ENCODE measurements around the gene PNPLA5. TPM values are rescaled to one million over a fixed set of nuclear protein-coding genes. Genes with fewer than 3 reads are reported as not detected.

Gene PNPLA5
- total RNA-seq, 2 donors from 2014 or later: not detected

DNA sequence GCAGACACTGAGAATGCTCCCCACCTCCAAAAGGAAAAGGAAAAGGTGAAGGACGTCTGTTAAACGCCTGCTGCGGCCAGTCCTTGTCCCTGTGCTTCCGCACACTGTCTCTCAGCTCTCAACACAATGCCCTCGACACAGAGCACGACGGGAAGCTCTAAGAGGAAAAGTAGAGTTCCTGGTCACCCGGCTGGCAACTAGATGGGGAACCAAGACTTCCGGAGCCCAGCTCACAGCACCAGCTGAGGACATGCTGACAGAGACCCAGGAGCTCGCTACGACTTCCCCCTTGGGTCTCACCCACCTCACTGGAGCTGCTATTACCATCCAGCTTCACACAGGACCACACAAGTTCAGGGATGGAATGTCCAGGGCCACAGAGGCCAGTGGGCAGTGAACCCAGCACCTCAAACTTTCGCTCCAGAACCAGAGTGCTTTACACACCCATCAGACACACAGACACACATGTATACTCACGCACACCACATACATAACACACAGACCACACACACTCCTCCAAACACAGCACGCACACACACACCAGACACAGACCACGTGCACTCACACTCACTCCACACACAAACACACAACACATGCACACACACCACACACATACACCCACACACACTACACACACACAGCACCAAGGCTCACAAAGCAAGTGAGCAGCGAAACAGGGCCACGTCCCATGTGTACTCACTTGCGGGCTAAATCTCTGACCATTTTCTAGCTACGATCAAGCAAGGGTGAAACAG is 39.1 kb downstream of the PNPLA5 start:
- Mint-ChIP-seq H3K27me3 (ENCODE audit: low read depth) (peaks cover 14% of the 10 kb centered on the region), H3K4me1 (ENCODE audit: low read depth) (no peaks in the 10 kb centered on the region), H3K4me3 (no peak overlapping the region), H3K36me3 (ENCODE audit: insufficient read depth in 2 of 2) (peaks cover 1 to 4% of the 10 kb centered on the region in 2 donors), H3K9me3 (peaks cover 3 to 5% of the 10 kb centered on the region in 2 donors), H3K27ac (no peak overlapping the region)
- ATAC-seq (replicated peaks in 1 of 2) (no peak), DNase-seq (no peak)

DNA sequence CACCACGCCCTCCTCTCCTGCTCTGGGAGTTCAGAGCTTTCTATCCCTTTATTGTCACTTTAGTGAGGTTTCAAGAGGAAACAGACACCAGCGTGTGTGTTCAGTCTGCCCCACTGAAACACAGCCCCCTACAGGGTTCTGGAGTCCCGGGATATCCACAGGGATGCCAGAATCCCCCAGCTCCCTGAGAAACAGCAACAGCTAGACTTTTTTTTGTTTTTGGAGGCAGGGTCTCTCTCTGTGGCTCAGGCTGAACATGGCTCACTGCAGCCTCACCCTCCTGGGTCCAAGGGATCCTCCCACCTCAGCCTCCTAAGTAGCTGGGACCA is 39.9 kb downstream of the PNPLA5 start:
- Mint-ChIP-seq H3K4me1 (ENCODE audit: low read depth) (no peaks in the 10 kb centered on the region), H3K27ac (no peak overlapping the region), H3K4me3 (no peak overlapping the region), H3K9me3 (peaks cover 2 to 4% of the 10 kb centered on the region in 2 donors), H3K27me3 (ENCODE audit: low read depth) (peaks cover 6% of the 10 kb centered on the region), H3K36me3 (ENCODE audit: insufficient read depth in 2 of 2) (peaks cover under 1 to 1% of the 10 kb centered on the region in 2 donors)
- DNase-seq (no peak), ATAC-seq (replicated peaks in 1 of 2) (no peak)

DNA sequence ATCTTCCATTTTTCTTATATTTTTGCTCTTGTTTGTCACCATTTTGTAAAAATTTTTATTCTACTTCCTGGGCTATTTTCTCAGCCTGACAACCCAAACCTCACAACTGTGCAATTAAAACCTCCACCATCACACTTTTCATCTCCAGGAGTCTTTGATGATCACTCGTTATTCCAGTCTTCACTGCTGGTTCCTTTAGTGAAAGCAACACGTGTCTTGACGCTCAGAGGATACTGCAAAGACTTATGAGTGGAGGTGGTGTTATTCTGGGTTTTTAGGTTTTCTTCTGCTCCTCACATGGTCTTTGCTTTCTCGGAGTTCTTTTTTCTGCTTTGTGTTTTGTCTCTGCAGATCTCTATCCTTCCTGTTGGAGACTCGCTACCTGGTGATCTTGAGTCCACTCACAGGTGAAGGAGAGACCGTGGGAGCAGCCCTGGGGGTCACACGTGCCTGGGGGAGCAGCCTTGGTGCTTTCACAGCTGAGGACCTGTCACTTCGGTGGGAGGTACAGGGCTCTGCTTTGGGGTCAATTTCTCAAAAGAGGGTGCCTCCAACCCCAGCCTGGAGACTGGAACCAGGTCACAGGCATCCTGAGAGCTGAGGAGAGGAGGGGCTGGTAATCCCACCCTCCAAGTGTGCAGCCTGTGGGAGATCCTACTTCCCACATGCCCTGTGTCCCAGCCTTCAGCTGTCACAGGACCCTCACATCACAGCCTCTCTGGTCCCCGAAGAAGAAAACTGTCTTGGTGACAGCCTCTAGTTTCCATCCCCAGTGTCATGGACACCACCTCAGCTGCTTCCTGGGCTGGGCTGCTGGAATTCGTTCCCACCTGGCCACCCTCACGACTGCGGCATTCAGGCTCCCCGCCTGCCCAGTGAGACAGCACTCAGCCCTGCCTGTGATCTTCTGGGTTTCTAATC is 40.5 kb downstream of the PNPLA5 start:
- peaks cover 0 to 1% of the 10 kb centered on the region in 2 donors for H3K9me3 Mint-ChIP-seq
- H3K27me3 Mint-ChIP-seq (ENCODE audit: low read depth): peaks cover 4% of the 10 kb centered on the region
- no peak overlapping the region for H3K27ac Mint-ChIP-seq
- ATAC-seq (replicated peaks in 1 of 2) (no peak), DNase-seq (no peak)
- no peaks in the 10 kb centered on the region for H3K36me3 Mint-ChIP-seq (ENCODE audit: insufficient read depth in 2 of 2)
- no peak overlapping the region for H3K4me3 Mint-ChIP-seq
- no peaks in the 10 kb centered on the region for H3K4me1 Mint-ChIP-seq (ENCODE audit: low read depth)

DNA sequence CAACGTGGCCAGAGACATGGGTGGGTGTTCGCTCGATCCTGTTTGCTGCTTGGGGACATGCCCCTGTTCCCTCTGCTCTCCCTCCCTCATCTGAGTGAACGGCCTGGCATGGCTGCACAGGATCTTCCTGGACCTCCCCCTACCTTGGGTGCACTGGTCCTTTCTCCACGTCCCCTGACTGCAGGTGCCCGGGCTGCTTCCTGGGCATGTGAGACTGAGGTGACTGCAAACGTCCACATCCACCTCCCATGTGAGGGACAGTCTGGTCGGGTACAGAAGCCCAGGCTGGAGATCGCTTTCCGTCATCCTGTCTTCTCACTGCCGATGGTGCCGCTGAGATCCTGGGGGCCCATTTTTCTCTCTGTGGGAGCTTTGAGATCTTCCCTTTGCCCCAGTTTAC is 41.3 kb downstream of the PNPLA5 start:
- Mint-ChIP-seq H3K27ac (no peak overlapping the region), H3K4me3 (no peak overlapping the region), H3K9me3 (no peaks in the 10 kb centered on the region), H3K36me3 (ENCODE audit: insufficient read depth in 2 of 2) (no peaks in the 10 kb centered on the region), H3K4me1 (ENCODE audit: low read depth) (no peaks in the 10 kb centered on the region), H3K27me3 (ENCODE audit: low read depth) (peaks cover 2% of the 10 kb centered on the region)
- ATAC-seq (replicated peaks in 1 of 2): no peak
- no peak for DNase-seq

DNA sequence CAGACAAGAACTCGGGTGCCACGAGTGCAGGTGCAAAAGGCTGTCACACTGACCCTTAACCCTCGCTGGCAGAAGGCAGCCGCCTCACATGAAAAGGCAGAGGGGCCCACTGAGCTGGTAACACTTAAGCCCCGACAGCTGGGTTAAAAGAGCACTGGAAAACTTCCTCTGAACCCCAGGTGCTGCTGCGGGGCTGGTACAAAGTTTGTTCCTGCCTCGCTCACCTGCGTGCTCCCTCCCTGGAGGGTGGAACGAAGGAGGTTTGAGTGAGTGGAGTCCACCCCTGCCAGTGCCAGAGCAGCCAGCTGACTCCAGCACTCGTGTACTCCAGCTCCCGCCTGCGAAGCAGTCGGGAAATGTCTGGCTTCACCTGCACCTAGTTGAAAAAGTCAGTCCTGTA is 42.1 kb downstream of the PNPLA5 start:
- Mint-ChIP-seq H3K36me3 (ENCODE audit: insufficient read depth in 2 of 2) (no peaks in the 10 kb centered on the region), H3K4me3 (no peak overlapping the region), H3K27ac (no peak overlapping the region), H3K27me3 (ENCODE audit: low read depth) (no peaks in the 10 kb centered on the region), H3K9me3 (no peaks in the 10 kb centered on the region), H3K4me1 (ENCODE audit: low read depth) (no peaks in the 10 kb centered on the region)
- no peak for ATAC-seq (replicated peaks in 1 of 2)
- DNase-seq: no peak

DNA sequence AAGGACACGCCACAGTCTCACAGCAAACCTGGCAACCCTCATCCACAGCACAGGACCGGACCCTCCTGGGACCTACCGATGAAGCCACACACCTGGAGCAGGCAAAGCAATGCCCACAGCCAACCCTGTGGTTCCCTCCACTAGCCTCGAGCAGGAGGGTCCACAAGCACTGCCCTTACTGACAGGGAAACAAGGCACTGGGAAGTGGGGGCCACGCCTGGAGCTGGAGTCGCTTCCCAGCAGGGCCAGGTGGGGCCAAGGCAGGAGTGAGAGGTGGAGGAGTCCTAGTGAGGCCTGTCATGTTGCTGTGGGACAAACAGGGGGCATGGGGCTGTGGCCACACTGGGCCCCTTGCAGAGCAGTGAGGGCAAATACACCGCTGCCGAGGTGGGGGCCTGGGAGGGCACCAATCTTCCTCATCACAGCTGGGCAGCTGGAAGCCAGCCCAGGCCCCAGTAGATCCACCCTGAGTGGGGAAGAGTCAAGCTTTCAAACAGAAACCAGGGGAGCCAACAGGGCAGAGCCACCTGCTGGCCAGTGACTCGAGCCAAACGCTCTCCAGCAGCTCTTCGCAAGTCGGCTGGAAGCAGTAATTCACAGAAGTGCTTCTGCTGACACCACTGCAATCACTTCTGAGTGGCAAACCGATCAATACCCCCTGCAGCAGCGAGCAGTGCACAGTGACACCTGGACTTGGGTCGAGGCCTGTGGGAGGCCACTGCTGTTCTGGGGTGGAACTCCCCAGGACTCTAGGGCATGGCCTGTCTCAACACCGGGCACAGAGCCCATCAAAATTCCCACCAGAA is 43.2 kb downstream of the PNPLA5 start:
- H3K27me3 Mint-ChIP-seq (ENCODE audit: low read depth): no peaks in the 10 kb centered on the region
- DNase-seq (no peak), ATAC-seq (replicated peaks in 1 of 2) (no peak)
- no peaks in the 10 kb centered on the region for H3K36me3 Mint-ChIP-seq (ENCODE audit: insufficient read depth in 2 of 2)
- no peak overlapping the region for H3K27ac Mint-ChIP-seq
- H3K9me3 Mint-ChIP-seq: no peaks in the 10 kb centered on the region
- H3K4me1 Mint-ChIP-seq (ENCODE audit: low read depth): no peaks in the 10 kb centered on the region
- no peak overlapping the region for H3K4me3 Mint-ChIP-seq

DNA sequence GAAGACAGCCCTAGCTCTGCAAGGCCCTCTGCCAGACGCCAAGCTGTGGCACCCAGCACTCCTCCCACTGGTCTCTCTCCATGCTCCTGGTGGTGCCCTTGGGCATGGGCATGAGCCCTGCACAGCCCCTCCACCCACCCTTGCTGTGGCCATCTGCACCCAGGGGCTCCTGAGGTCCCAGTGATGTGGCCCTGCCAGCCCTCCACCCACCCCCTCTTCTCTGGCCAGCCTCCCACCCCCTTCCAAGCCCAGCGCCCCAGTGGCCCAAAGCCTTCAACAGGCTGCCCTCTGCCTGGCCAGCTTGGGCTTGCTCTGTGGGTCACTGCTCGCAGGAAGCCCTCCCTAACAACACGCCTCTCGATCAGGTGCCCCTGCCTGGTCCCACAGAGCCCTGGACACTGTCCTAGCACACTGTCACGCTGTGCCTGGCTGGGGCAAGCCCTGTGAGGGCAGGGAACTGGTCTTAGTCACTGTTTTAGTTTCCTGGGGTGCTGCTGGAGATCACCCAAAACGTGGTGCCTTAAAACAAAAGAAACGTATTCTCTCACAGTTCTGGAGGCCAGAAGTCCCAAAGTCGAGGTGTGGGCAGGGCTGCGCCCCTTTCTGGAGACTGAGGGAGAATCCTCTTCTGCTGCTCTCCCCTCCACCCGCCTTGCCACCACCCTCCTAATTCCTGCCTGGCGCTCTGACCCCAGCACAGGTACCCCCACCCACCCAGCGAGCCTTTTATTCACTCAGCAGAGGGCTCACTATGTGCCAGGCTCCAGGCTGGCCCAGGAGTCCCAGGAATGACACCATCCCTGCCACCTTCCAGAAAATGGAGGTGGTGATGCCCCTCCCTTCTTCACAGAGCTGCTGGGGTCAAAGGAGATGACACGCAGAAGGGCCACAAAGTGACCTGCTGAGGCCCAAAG is 44.2 kb downstream of the PNPLA5 start:
- no peaks in the 10 kb centered on the region for H3K36me3 Mint-ChIP-seq (ENCODE audit: insufficient read depth in 2 of 2)
- no peak overlapping the region for H3K27ac Mint-ChIP-seq
- no peaks in the 10 kb centered on the region for H3K9me3 Mint-ChIP-seq

DNA sequence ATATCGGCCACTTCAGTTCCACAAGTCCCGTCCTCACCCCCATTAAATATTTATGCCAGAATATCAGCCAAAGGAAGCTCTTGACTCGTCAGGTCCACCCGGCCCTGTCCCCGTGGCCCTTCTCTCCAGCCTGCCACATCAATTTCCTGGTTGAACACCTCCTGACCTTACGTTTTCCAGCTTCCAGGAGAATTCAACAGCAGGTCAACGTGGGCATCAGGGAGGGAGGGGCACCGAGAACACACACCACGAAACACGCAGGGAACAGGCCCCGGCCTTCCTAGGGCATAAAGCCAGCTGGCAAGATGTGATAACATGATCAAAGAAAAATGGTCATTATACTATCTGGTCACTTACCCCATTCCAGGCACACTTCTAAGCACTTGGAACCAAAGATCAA is 44.8 kb downstream of the PNPLA5 start:
- Mint-ChIP-seq H3K27ac (no peak overlapping the region), H3K36me3 (ENCODE audit: insufficient read depth in 2 of 2) (no peaks in the 10 kb centered on the region), H3K27me3 (ENCODE audit: low read depth) (no peaks in the 10 kb centered on the region), H3K4me1 (ENCODE audit: low read depth) (no peaks in the 10 kb centered on the region), H3K4me3 (no peak overlapping the region), H3K9me3 (no peaks in the 10 kb centered on the region)
- no peak for DNase-seq
- ATAC-seq (replicated peaks in 1 of 2): no peak

More for the DNA sequence above, 44.2 kb downstream of the PNPLA5 start:
- H3K4me1 Mint-ChIP-seq (ENCODE audit: low read depth): no peaks in the 10 kb centered on the region
- no peak for ATAC-seq (replicated peaks in 1 of 2)
- no peak for DNase-seq
- H3K4me3 Mint-ChIP-seq: no peak overlapping the region
- no peaks in the 10 kb centered on the region for H3K27me3 Mint-ChIP-seq (ENCODE audit: low read depth)

DNA sequence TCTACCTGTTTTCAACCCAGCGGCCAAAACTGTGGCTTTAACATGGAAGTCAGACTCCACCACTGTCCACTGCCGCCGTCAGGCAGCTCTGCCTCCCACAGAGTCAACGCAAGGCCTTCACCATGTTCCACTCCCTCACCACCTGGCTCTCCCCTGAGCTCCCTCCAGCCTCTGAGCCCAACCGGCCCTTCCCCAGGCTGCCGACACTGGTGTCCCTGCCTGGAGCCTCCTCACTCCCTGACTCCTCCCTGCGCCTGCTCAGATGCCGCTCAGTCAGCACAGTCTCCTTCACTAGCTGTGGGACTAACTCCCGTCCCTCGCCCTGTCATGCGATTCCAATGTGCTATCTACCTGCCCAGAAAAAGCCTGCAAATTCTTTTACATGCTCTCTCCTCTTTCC is 45.8 kb downstream of the PNPLA5 start:
- ATAC-seq (replicated peaks in 1 of 2): no peak
- Mint-ChIP-seq H3K27ac (no peak overlapping the region), H3K36me3 (ENCODE audit: insufficient read depth in 2 of 2) (no peaks in the 10 kb centered on the region), H3K27me3 (ENCODE audit: low read depth) (no peaks in the 10 kb centered on the region), H3K4me3 (no peak overlapping the region), H3K9me3 (no peaks in the 10 kb centered on the region), H3K4me1 (ENCODE audit: low read depth) (no peaks in the 10 kb centered on the region)
- DNase-seq: no peak

DNA sequence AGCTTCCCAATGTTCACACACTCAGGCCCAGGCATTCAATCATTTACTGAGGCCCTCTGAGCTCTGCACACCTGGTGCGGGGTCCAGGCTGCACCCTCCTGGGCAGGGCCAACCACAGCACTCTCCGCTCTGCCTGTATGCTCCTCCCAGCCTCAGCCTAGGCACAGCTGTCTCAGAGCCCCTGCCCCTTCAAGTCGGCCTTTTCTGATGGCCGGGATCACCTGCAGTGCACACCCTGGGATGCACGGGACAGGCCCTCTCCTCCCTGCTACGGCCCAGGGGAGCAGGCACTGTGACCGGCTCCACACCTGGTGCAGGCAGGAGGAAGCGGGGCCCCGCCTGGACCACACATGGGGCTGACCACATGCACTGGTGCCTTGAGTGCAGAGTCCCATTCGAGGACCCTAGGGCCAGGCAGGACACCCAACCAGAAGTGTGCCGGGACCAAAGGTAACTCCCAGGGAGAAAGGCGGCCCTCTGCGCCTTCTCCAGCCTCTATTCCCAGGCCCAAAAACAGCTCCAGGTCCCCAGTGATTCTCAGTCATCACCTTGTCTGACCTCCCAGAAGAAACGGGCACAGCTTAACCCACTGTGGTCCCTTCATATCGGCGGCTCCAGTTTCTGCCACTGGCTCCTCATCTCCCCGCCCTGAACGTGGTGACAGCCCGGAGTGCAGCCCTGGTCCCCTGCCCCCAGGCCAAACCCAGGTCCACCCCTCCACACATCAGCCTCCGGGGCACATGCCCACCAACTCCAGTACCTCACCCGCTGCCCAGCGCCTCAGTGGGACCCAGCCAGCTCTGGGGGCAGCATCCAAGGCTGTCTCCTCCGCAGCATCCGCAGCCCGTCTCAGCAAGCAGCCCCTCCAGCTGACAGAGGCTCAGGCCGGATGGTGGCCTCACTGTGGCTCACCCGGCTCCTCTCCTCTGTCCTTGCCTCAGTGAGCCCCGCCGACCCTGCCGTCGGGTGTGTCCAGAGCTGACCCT is 47.0 kb downstream of the PNPLA5 start:
- no peak for ATAC-seq (replicated peaks in 1 of 2)

DNA sequence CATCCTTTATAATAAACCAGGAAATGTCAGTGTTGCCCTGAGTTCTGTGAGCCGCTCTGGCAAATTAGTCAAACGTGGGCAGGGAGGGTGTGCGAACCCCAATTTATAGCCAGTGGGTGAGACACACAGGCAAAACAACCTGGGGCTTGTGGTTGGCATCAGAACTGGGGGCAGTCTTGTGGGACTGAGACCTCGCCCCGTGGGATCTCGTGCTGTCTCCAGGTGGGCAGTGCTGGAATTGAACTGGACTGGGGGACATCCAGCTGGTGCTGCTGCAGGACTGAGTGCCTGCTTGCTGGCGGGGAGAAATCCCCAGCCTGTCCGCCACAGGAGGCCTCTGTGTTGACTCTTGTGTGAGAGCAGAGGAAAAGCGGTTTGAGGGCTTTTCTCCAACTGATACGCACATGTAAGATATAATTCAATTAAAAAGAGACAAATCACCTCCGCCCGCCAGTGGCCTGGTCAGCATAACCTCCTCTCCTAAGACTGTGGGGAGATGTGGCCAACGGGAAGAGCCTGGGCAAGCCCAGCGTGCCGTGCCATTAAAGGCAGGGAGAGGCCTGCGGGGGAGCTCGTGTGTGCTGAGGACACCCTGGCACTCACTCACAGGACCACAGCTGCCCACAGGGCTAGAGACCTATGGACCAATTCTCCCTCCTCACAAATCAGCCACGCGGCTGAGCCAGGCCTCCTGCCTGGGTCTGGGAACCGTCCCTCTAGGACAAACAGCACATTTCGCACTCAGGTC is 47.9 kb downstream of the PNPLA5 start:
- DNase-seq (no peak), ATAC-seq (replicated peaks in 1 of 2) (no peak)
- no peaks in the 10 kb centered on the region for H3K36me3 Mint-ChIP-seq (ENCODE audit: insufficient read depth in 2 of 2)
- no peak overlapping the region for H3K27ac Mint-ChIP-seq
- H3K4me1 Mint-ChIP-seq (ENCODE audit: low read depth): no peaks in the 10 kb centered on the region
- no peaks in the 10 kb centered on the region for H3K27me3 Mint-ChIP-seq (ENCODE audit: low read depth)
- no peak overlapping the region for H3K4me3 Mint-ChIP-seq
- H3K9me3 Mint-ChIP-seq: no peaks in the 10 kb centered on the region

More for the DNA sequence above, 47.0 kb downstream of the PNPLA5 start:
- Mint-ChIP-seq H3K27me3 (ENCODE audit: low read depth) (no peaks in the 10 kb centered on the region), H3K27ac (no peak overlapping the region), H3K4me3 (no peak overlapping the region), H3K4me1 (ENCODE audit: low read depth) (no peaks in the 10 kb centered on the region), H3K36me3 (ENCODE audit: insufficient read depth in 2 of 2) (no peaks in the 10 kb centered on the region), H3K9me3 (no peaks in the 10 kb centered on the region)
- DNase-seq: no peak

Data from activated T-cell treated with anti-CD3 and anti-CD28 coated beads, Interleukin-2, amount 50 U/mL, for 72 hours (primary cell).